ENCODE measurements around the gene AXIN1.
"Not testable (repeated sequence)": the region's sequence is repeated elsewhere in the genome, so short reads cannot be mapped to it uniquely, and the experiment has no call there.

The AXIN1 gene

DNA sequence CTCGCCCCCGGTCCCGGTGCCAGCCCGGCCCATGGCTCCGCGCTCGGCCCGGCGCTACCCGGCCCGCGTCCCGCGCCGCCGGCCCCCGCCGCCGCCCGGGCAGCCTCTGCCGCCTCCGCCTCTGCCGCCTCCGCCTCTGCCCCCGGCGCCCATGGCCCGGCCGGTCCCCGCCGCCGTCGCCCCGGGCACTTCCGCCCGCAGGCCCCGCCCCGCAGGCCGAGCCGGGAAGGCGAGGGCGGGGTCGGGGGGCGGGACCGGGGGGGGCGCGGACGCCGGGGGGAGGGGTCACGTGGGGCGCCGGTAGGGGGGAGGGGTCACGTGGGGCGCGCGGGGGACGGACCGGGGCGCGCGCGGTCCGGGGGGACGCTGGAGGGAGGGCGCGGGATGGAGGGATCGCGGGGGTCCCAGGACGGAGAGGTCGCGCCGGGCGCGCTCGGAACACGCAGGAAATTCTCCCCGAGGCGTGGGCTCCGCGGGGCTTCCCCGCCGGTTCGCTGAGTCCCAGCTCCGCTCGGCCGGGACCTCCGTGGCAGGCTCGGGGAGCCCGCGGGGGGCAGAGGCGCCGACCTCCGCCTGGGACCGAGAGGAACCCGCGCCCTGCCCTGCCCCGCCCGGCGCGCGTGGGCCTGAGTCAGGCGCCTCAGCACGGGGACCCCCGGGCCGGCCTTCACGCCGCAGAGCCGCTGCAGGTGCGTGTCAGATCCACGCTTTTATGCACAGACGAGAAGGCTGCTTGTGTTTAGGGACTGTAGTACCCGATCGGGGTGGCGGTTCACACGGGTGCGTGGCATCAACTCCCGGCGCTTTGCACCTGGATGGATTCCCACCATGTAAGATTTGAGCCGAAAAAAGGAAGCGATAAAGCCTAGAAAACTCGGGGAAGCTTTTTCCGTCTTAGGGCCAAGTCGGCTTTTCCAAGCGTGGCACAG, 29.5 kb upstream of the AXIN1 start, which contains the start of gene PGAP6:
TSS of gene PGAP6 (minus strand) at position 190 of the 929 bp plus-strand sequence. CDS start at position 33, 157 bp downstream.
- DNase-seq = peak; percentile 74

DNA sequence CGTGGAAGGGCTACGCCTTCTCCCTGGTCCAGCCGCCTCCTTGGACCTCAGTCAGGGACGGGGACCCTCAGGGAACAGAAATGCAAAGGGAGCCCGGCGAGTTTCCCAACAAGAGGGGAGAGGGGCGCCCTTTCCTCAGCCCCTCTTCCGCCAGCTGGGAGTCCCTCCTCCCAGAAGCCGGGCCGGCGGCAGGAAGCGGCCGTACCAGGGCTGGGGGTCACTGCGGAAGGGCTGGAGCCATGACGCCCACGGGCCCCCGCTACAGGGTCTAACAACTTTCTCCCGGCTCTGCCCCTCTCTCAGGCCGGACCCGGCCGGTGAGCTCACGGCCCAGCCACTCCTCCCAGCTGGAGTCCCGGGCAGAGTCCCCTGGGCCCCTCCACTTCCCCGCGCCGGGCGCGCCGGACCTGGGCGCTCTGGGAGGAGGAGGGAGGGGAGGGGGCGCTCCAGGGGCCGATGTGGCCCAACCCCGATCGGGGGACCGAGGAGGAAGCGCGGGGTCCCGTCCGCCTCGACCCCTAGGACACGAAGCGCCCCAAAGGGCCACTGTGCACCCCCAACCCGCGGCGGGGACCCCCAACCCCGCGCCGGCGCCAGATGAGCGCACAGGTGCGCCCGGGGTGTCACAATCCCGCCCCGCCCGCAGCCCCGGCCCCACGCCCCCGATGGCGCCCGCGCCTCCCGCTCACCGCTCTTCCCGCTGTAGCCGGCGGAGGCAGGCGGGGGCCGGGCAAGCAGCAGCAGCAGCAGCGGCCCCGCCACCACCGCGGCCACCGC, 28.7 kb upstream of the AXIN1 start:
- DNase-seq = no peak

DNA sequence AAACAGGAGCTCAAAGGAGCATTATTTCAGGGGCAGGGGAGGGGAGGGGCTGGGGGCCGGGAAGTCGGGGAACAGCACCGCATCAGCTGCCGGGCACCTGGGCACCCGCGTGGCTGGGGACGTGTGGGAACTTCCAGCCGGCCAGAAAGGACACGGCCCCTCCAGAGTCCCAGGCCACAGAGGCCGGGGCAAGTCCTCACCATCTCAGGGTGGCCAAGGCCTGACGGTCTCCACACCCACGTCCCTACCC, 28.2 kb upstream of the AXIN1 start:
- DNase-seq = no peak

DNA sequence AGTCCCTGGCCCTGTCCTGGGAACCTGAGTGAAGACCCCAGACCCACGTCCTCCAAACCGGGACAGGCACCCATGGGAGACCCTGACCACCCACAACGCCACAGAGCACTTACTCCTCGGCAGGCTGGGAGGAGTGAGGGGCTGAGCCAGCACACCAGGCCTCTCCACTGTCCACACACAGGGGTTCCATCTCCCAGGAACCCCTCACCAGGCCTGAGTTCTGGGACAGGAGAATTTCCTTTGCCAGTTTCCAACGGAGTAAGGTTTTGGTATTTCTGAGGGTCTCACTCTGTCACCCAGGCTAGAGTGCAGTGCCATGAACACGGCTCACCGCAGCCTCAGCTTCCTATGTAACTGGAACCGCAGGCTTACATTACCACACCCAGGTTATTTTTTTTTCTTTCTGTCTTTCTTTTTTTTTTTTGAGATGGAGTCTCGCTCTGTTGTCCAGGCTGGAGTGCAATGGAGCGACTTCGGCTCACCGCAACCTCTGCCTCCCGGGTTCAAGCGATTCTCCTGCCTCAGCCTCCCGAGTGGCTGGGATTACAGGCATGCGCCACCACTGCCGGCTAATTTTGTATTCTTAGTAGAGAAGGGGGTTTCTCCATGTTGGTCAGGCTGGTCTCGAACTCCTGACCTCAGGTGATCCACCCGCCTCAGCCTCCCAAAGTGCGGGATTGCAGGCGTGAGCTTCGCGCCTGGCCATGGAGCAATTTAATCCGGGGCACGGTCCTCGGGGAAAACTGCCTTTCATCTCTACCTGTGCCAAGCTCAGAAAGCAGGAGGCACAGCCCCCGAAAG, 27.6 kb upstream of the AXIN1 start:
- DNase-seq = peak; percentile 39

DNA sequence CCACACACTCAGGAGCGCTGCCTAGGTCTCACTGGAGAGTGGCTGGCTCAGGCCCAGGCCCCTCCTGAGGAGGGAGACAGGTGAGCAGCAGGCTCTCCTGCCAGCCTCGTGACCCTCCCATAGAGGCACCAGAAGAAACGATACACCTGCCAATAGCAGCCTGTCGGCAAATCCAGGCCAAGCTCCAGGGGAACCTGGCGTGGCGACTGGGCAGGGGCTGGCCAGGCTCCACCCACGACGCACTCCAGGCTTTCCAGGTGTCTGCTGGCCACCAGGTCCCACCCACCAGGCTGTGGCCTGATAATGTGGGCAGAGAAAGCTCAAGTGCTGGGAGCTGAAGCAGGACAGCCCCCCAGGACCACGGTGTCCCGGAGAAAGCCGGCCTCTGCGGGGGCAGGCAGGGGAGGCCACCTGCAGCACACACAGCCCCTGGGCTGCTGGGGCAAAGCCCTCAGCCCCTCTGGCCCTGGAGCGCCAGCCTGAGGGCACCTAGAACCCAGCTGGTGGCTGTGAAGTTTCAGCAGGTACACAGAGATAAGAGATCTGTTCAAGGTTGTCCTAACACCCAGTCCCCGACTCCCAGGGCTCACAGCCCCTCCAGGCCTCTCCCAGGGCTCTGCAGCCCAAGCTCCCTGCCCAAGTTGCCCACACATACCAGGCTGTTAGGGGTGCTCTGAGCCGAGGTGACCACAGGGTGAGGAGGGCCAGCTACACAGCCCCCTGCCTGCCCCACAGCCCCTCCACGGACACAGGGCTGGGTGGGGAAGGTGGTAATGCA, 26.8 kb upstream of the AXIN1 start:
- DNase-seq = no peak

DNA sequence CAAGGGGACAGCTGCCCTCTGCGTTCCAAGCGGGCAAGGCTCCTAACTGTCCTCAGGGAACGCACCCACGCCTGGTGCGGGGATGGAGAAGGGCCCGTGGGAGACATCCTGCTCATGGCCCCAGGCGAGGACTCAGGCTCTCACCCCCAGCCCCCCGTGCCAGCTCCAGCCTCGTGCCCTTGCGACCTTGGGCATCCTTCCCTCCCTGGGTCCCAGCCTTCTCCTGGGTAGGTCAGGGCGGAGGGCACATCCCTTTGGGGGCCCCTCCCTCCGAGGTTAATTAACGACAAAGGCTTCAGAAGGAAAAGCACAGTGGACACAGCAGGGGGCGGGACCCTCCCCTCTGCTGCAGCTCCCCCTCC, 26.3 kb upstream of the AXIN1 start:
- DNase-seq = no peak

DNA sequence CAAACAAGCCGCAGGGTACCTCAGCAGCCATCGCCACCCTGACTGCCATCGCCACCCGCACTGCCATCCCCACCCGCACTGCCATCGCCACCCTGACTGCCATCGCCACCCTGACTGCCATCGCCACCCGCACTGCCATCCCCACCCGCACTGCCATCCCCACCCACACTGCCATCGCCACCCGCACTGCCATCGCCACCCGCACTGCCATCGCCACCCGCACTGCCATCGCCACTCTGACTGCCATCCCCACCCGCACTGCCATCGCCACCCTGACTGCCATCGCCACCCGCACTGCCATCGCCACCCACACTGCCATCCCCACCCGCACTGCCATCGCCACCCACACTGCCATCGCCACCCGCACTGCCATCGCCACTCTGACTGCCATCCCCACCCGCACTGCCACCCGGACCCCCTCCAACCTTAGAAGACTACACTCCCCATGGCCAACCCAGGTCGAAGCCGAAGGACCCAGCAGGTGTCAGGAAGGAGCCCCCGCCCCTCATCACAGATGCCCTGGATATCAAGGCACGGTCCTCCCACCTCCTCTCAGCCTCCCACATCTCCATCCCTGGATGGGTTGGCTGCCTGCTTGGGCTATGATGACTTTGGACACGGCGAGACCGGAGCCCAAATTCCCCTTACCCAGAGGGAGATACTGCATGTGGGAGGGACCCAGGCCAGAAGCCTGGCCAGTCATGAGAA, 25.7 kb upstream of the AXIN1 start:
- not testable (repeated sequence) for DNase-seq

DNA sequence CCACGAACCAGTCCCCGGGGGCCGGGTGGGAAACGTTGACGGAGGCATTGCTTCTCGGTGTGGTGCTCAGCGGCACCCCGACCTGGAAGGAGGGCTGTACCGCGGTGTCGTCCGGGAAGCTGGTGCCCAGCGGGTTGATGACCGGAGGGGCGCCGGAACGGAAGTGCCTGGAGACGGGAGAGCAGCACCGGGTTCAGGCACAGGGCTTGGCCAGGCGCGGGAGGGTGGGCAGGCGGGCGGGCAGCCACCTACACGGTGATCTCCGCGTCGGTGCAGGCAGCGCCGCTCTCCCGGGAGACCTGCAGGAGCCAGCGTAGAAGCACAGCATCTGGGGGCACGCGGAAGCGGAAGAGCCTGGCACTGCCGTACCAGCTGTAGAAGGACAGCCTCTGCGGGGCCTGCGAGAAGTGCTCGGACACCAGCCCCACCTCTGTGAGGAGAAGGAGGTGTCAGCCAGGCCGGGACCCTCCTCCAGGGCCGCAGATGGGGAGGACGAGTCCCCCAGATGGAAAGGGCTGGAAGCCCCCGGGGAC, 25.0 kb upstream of the AXIN1 start:
- DNase-seq = no peak

DNA sequence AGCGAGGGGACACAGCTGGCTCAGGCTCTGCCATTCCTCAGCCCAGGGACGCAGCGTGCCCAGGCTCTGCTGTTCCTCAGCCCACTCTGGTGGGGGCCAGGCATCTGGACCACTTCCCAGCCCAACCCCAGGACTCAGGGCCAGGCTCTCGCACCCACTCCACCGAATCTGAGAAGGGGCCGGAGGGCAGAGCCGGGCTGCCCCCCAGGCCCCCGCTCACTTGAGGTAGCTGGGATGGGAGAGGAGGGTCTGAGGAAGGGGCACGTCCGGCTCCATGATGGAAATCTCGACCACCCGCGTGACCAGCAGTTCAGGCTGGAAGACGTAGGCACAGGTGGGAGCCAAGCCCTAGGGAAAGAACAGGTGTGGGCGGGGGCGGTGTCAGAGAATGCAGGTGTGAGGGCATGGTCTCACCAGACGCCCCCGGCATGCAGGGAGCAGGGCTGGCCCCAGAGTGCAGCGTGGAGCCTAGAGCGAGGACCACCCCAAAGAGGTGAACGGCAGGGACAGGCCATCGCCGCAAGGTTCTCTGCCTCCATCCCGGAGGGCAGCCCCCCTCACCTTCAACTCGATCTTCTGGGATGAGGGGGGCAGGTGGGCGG, 24.4 kb upstream of the AXIN1 start:
- DNase-seq = no peak

DNA sequence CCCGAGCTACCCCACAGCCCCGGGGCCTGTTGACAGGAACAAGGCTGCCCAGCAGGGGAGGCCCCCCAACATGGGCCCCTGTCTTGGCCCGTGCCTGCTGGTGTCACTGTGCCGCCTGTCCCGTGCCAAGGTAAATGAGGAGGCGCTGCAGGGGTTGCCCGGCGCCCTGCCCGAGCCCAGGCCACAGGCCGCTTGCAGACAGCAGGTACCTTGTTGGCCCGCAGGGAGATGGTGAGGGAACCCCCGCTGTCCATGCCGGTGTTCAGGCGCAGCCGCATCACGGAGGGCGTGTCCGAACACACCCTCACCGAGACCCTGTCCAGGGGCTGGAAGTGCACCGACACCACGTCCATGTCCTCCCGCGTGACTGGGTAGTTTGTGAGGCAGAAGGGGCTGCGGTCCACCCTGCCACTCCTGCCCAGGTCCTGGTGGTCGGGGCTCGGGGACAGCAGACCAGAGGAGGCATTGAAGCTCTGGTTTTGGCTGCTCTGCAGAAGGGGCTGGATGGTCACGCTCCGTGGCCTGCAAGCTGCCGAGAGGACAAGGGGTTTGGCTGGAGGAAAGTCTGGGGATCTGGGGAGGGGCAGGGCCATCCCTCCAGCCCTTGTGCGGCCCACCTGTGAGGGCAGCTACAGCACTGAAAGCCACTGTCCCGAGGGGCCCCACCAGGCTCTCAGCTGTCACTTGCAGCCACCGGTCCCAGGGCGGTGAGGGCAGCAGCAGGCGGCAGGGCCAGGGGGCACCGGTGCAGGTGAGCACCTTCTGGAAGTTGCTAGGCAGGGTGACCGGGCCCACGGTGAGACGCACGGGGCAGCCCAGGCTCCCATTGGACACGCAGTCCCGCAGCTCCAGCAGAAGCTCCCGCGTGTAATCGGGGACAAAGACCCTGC, 23.6 kb upstream of the AXIN1 start:
- DNase-seq = no peak

DNA sequence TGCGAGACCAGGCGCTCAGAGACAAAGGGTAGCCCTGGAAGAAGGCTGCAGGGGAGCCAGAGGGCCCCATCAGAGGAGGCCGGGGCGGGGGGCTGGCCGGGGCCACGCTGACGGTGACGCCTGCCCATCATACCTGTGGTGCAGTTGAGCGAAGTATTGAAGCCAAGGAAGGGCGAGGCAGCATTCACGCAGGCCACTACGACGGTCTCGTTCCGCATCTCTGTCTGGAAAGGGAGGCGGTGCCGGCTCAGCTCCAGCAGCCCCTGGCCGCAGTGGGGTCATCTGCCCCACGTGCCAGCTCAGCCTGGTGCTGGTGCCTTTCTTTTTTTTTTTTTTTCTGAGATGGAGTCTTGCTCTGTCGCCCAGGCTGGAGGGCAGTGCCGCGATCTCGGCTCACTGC, 22.7 kb upstream of the AXIN1 start:
- DNase-seq = no peak

DNA sequence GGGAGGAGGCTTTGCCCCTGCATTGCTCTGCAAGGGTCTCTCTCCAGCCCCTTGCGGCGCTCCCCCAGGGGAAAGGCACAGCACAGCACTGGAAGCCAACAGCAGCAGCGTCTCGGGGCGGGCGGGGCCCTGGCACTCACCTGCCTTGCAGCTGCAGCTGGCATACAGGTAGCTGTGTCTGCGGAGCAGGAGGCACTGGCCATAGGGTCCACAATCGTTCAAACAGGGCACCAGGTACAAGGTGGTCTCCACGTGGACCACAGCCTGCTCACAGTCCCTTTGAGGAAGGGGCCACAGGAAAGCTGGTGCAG, 22.0 kb upstream of the AXIN1 start:
- DNase-seq = no peak

DNA sequence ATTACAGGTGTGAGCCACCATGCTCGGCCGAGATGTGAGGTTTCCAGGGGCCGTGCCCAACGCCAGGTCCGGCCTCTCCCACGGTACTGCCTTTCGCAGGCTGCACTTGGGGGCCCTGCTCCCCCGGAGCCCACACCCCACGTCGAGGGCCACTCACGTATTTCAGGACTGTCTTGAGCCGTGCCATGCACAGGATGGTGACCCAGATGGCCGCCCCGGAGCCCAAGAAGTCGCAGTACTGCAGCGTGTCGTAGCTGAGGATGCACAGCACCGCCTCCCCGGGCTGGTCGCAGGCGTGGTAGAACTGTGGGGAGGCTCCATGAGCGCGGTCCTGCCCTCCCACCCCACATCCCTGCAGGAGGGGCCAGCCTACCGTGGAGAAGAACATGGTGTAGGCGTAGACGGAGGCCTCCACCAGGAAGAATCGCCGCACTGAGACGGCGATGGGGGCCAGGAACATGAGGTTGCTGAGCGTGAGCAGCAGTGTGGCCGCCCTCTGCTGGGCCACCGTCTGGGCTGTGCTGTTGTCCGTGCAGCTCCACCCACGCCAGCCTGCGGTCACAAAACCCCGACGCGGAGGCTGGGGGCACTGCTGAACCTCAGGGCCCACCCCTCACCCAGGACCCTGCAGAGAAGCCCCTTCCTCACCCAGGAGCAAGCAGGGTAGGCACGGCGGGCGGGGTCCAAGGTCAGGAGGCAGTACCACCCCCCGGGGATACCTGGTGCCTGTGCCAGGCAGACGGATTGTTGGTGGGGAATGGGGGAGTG, 21.5 kb upstream of the AXIN1 start:
- no peak for DNase-seq

DNA sequence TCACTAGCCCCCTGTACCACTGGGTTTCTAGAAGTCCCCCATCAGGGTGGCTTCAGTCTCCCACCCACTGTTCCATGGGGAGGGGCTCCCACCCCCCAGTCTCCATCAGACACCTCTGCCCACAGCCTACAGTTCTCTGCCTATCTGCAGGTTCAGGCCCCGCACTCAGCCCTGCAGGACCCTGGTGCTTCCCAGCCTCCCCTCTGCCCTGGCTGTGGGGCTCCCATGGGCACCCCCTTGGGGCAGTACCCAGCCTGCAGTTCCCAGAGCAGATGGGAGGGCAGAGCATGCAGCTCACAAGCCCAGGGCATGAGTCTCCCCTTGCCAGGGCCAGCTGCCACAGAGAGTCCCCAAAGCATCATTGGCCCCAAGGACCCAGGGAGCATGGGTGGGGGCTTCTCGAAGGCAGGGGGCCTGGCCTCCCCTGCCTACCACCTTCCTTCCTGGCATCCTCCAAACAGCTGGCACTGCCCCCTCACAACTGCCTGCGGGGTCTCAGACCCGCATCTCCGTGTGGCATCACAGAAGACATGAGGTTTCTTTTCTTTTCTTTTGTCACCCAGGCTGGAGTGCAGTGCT, 20.6 kb upstream of the AXIN1 start:
- DNase-seq = no peak

DNA sequence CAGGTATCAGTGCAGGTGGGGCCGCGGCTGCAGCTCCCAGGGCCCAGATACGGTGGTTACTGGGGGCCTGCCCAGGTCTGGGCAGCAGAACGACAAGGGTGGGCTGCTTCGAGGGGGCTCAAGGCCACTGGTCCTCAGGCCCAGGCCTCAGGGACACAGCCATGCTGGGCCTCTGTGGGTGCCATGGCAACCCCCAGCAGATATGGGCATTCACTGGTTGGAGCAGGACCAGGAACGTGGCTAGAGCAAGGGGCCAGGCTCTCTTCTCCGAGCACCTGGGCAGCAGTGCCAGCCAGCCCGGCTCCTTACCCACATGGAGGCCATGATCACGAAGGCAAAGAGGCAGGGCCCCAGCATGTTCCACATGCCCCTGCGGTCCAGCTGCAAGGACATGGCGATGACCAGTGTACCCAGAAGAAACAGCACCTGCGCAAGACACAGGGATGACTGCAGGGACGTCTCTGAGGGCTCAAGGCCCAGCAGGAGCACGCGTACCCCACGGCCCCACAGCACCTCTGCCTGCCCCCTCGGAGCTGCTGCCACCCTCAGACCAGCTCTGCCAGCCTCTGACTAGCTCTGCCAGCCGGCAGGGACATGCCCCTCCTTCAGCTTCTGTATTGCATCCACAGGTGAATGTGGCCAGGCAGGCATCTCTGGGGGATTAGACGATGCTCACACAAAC, 19.9 kb upstream of the AXIN1 start:
- no peak for DNase-seq

DNA sequence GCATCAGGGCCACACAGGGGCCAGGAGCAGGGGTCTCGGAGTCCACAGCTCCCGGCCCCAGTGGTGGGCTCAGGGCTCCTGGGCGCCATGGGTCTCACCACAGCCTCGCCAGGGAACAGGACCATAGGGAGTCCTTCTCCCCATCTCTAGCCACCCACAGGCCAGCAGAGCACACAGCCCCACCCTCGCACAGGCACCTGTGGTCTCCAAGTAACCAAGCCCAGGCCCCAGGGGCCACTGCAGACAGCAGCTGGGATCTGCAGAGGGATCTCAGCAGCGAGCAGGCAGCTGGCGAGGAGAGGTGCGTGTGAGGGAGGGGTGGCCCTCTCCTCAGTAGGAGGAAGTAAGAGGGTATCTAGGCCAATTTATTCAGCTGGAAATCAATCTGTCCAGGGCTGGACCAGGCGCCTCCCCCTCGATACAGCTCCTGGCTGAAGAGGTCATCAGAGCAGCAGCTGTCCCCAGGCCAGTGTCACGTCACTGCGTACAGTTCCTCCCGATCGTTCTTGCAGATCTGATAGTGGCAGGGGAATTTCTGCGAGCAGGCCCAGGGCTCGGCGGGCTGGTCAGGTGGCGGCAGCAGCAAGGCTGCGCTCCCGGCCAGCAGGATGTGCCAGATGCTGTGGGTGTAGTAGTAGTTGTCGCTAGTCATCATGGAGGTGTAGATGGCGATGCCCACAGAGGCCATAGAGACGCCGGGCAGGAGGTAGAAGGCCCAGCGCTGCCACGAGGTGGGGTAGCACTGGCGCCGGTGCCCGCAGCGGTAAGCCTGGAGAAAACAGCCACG, 19.2 kb upstream of the AXIN1 start:
- DNase-seq = no peak

DNA sequence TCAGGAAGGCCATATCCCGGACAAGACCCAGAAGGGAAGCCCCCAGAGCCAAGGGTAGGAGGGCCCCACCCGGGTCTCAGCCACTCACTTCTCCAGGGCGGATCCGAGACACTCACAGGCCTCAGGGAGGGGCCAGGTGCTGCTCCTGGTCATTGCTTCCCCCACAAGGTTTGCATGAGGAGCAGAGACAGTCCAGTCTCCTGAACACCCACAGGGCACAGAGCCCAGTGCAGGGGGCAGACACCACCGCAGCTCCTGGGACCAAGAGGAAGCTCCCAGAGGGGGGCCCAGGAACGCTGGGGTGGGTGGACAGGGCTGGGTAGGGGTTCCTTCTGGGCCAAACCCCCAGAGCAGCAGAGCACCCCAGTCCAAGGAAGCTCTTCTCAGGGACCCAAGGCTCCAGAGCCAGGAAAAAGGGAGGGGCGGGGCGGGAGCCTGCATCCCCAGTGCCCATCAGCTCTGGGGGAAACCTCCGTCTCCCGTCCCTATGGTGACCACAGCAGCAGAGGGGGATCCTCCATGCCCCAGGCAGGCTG, 18.5 kb upstream of the AXIN1 start:
- DNase-seq = no peak

DNA sequence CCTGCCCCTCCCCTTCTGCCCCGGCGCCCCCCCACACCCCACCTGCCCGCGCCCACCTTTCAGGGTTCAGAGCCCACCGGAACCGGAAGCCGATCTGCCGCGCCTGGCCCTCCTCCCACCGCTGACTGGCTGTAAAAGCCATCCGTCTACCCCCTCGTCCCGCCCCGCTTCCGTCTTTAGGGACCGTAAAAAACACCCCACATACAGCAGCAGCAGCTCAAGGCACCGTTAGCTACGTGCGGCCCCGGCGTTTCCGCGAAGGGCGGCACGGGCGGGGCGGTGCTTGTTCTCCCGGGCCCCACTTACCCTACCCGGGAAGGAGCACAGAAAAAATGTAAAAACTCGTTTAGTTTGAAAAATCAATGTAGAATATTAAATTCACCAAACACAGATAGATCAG, 17.9 kb upstream of the AXIN1 start, which contains the start of gene MRPL28:
TSS of gene MRPL28 (minus strand) at position 96 of the 400 bp plus-strand sequence. CDS start 320 bp downstream, outside the sequence.
- DNase-seq = peak; percentile 94
